IPS-11a (cell line): ENCODE data around the gene AUTS2.

ENCODE experiments used
- H3K4me3 ChIP-seq: one replicate; pipeline ENCODE4 v1.5.1; 2013; ENCODE audit warnings: low read depth, low read length, control low read depth

The AUTS2 gene

GRCh38 chr7:70094831-70095230 is 496.6 kb downstream of the AUTS2 start:
- H3K4me3 ChIP-seq = no peak overlapping the region

GRCh38 chr7:70097645-70098044 is 499.4 kb downstream of the AUTS2 start:
- no peak overlapping the region for H3K4me3 ChIP-seq

DNA sequence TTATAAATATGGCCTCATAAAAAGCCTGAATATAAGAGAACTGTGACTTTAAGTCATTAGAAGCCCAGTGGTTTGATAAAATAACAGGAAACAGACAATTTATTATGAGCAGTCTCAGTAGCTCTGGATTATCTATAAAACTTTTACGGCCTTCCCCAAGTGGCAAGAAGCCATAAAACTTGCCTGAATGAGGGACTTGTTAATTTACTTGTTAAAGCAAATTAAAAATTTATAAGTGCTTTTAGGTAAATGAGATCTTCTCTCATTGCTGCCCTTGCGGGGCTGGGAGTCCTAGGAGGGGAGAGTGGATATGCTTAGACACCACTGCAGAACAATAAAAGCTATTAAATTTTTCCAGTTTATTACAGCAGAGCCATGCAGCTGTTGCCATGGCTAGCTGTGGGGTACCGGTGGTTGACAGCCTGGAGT is 499.9 kb downstream of the AUTS2 start:
- no peak overlapping the region for H3K4me3 ChIP-seq

GRCh38 chr7:70098905-70099672 is 500.8 kb downstream of the AUTS2 start:
- H3K4me3 ChIP-seq = no peak overlapping the region

GRCh38 chr7:70104243-70104642 is 506.0 kb downstream of the AUTS2 start:
- no peak overlapping the region for H3K4me3 ChIP-seq

GRCh38 chr7:70113078-70113477 is 514.8 kb downstream of the AUTS2 start:
- no peak overlapping the region for H3K4me3 ChIP-seq

DNA sequence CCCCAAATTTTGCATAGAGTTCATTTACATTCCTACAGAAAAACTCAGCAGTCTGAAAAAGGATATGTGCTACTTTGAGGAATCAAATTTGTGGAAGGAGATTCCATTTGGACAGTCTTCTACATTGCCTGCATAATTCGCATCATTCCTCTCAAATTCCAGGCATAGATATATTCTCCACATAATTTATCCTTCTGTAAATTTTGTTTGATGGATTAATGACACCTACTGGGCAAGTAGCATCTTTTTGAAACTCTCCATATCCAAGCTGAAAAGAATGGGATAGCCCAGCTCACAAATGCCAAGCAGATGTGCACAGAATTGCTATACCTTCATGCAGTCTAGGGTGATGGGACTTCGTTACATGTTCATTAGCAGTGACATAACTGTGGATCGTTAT is 515.3 kb downstream of the AUTS2 start:
- H3K4me3 ChIP-seq = no peak overlapping the region

- no peak overlapping the region for H3K4me3 ChIP-seq
These were observed 516.5 kb downstream of the AUTS2 start for GRCh38 chr7:70114806-70115205.

GRCh38 chr7:70116244-70116643 is 518.0 kb downstream of the AUTS2 start:
- no peak overlapping the region for H3K4me3 ChIP-seq

DNA sequence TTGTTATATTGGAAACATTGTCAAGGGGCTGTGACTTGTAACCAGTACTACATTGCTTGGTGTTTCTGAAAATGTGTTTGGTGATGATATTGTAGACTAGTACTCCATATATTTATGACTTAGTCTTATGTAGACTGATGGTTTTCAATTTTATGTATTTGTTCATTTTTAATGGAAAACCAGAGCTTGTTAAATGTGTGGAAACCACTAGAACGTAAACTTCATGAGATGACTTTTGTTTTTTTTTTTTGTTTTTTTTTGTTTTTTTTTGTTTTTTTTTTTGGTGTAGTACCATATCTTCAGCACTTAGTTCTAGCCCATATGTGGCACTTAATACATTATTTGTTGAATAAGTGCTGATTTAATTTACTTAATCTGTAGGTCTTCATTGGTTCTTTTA is 518.6 kb downstream of the AUTS2 start:
- H3K4me3 ChIP-seq = no peak overlapping the region

GRCh38 chr7:70120851-70121250 is 522.6 kb downstream of the AUTS2 start:
- no peak overlapping the region for H3K4me3 ChIP-seq

GRCh38 chr7:70131817-70132216 is 533.5 kb downstream of the AUTS2 start:
- no peak overlapping the region for H3K4me3 ChIP-seq

DNA sequence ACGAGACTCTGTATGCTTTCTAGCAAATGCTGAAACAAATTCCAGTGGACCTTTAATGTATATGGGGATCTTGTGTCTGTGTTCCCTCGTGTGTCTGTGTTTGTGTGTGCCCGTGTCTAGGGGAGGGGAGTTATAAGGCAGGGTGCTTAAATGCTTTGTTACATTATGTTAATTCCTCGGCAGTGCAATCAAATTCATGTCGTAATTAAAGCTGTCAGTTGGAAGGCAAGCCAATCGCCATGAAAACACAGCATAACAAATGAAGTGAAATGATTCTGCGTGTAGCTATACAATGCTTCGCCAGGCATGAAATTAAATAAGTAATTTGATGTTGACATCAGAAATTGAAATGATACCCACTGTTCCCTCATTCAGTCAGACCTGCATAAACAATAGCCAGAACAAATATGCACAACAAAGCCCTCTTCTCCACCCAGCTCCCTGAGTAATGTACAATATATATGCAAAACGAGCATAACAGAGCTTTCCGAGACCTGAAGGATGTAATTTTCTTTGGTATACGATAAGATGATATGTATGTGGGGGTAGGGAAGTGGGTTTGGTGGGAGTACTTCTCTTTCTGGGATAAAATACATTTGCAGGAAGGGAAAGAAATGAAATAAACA is 534.1 kb downstream of the AUTS2 start:
- H3K4me3 ChIP-seq = no peak overlapping the region

DNA sequence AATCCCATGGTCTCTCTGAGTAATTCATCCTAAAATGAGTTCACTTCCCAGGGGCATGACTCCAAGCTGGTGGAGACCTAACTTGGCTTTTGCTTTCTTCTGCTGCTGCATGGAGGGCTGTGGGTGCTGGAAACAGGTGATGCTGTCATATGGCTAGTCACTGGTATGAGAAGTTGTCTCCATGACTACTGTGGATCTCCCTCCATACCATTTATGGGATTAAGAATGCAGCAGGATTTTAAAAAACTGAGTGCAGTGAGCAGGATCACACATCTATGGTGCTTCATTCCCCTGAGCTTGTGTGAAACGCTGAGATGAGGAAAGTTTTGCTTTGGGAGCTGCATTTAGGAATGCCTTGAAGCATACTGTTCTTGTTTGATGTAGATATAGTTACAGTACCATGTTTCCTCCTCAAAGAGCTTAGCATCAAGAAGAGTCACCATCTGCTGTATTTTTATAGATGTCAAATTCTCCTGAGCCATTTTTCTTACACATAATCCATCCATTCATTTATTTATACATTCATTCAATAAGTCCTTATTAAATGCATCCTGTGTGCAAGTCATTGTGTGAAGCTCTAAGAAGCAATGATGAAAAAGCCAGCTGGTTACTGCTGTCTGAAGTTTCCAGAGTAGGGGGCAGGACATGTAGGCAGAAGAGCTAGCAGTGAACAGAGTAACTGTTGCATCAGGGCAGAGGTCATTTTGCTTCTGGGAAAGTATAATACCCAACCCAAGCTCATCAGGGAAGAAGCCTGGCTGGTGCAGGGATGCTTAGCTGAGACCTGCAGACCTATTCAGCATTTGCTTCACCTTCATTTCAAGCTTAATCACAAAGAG is 534.8 kb downstream of the AUTS2 start:
- H3K4me3 ChIP-seq = no peak overlapping the region

DNA sequence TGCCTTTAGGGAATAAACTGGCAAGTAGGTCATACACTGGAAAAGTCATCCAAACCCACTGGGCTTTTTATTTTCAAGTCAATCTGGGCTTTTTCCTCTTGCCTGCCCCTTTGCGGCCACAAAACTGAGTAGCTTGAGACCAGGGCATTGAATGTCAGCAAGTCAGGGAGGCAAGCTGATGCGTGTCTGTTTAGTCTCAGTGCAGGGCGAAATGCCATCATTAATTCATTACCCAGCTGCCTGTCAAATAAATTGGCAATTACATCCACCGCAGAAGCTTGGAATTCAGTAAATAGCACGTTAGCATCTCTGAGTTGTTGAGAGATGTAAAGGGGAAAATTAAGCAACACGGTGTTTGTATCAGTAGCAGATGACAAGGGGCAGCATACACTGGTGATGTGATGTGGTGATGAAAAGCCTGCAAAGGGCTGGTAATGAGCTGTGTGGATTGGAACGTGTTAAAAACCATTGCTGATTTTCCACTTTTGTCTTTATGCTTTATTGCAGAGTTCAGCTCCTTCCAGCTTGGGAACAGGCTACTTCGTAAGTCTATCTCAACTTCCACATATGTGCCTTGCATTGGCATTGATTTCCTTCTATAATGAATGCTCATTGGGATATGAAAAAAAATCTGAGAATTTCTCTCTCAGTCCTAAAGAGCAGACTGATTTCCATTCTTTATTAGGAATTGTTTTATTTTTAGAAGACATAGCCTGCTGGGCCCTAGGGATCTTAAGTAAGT is 535.9 kb downstream of the AUTS2 start:
- no peak overlapping the region for H3K4me3 ChIP-seq

DNA sequence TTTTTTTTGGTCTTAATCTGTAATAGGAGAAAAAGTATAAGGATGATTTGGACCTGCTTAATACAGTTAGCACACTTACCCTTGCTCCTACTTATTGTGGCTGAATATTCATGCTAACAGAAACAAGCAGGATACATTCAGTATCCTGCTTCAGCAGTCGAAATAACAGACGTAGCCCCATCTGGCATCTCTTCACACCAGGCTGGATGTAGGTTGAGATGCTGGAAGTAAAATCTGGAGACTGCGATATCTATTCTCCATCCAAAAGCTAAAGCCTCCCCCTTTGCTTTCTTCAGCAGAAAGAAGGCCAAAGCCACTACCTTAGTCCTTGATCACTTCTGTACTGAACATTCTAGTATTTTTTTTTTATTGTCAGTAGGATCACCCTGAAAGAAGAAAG is 537.4 kb downstream of the AUTS2 start:
- H3K4me3 ChIP-seq = no peak overlapping the region

GRCh38 chr7:70137126-70137525 is 538.9 kb downstream of the AUTS2 start:
- H3K4me3 ChIP-seq = no peak overlapping the region

- H3K4me3 ChIP-seq = no peak overlapping the region
These were observed 544.1 kb downstream of the AUTS2 start for GRCh38 chr7:70142247-70142932.

DNA sequence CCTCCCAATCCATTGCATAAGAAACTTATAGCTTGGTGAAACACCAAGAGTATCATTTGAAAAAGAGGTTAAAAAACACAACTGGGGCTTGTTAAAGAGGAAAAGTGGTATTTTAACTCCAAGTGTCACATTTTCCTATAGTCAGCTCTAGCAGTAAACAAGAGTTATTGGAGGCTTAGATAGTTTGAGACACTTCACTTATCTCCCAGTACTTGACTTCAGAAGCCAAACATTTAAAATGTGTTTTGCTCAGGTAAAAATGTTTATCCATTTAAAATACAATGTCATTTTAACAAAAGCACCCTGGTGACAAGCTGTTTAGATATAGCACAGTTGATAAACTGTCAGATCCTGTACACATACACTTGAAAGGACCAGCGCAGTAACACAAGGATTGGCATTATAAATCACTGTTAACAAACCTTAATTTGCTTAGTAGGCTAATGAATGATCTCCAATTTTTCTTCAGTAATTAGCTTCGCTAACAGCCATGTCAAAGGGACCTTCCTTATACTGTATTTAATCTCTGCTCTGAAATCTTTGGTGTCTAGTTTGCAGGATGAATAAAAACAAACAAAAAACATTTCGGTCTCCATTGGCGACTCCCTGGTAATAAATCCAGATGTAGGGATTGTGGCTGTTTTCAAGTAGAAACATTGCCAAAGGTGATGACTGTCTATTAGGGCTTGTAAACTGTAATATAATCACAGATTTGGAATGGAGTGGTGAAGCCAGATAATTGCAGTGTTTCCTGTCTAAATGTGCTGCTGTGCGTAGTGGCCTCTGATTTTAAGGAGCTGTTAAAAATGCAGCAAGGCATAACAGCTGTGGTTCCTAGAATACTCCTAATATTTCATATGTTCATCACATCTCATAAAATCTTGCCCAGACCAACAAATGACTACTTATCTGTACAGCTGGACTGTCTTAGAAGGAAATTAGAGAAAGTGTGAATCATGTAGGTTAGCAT is 545.1 kb downstream of the AUTS2 start:
- H3K4me3 ChIP-seq = no peak overlapping the region
